22Rv1 (cell line): ENCODE results near the gene SEPTIN3.

Experiments used
- ZFX ChIP-seq: fragments of 450-650 bp; IDR thresholded peaks from 2 replicates; pipeline ENCODE4 v1.6.1; 2017; ENCODE audit warnings: antibody characterized with exemption, borderline replicate concordance
- TF ChIP-seq, protein P1 (sequence below): fragments of 450-650 bp; IDR thresholded peaks from 2 replicates; pipeline ENCODE4 v1.5.1; 2017; ENCODE audit warnings: mild to moderate bottlenecking

- TF ChIP-seq, protein P1, sequence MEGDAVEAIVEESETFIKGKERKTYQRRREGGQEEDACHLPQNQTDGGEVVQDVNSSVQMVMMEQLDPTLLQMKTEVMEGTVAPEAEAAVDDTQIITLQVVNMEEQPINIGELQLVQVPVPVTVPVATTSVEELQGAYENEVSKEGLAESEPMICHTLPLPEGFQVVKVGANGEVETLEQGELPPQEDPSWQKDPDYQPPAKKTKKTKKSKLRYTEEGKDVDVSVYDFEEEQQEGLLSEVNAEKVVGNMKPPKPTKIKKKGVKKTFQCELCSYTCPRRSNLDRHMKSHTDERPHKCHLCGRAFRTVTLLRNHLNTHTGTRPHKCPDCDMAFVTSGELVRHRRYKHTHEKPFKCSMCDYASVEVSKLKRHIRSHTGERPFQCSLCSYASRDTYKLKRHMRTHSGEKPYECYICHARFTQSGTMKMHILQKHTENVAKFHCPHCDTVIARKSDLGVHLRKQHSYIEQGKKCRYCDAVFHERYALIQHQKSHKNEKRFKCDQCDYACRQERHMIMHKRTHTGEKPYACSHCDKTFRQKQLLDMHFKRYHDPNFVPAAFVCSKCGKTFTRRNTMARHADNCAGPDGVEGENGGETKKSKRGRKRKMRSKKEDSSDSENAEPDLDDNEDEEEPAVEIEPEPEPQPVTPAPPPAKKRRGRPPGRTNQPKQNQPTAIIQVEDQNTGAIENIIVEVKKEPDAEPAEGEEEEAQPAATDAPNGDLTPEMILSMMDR, result no peak
- no peak for TF ChIP-seq ZFX
These were observed 41.5 kb downstream of the SEPTIN3 start for GRCh38 chr22:42010778-42011177.
